ENCODE data around the gene OLFM4. TPM values are rescaled to one million over a fixed set of nuclear protein-coding genes. Genes with fewer than 3 reads are reported as not detected.

Gene OLFM4
- total RNA-seq, 4 donors from 2014 or later = 0.29 to 0.83 TPM; not detected in 2

- no peaks in the 10 kb centered on the region for H3K36me3 ChIP-seq
- no peak for TF ChIP-seq POLR2A (IDR thresholded peaks at IDR 0.05)
- TF ChIP-seq POLR2AphosphoS5 (IDR thresholded peaks at IDR 0.05) = no peak
- no peak for TF ChIP-seq EP300 (IDR thresholded peaks at IDR 0.05)
- TF ChIP-seq CTCF (IDR thresholded peaks at IDR 0.05) = no peak
- no peak for DNase-seq (ENCODE audit: low spot score in 2 of 2)
- 86% methylated on average over 3 of the region's 3 CpGs for WGBS
- no peaks in the 10 kb centered on the region for H3K9me3 ChIP-seq
- H3K4me3 ChIP-seq = no peak overlapping the region
- no peak overlapping the region for H3K27ac ChIP-seq
- no peaks in the 10 kb centered on the region for H3K4me1 ChIP-seq
- no peaks in the 10 kb centered on the region for H3K27me3 ChIP-seq
Measured at GRCh38 chr13:53041968-53042516, 13.4 kb downstream of the OLFM4 start.

DNA sequence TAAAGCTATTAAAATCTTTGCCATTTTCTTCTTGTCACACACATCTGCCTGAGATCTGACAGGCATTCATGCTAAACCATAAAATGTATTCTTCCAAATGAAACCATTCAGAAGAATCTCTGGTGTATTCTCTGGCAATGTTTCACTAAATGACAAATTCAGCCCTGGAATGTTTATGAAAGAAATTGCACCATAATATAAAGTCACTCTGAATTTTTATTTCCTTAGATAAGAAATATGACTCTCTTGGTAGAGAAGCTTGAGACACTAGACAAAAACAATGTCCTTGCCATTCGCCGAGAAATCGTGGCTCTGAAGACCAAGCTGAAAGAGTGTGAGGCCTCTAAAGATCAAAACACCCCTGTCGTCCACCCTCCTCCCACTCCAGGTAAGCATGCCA lies 14.3 kb downstream of the OLFM4 start:
- no peak for DNase-seq (ENCODE audit: low spot score in 2 of 2)
- no peaks in the 10 kb centered on the region for H3K9me3 ChIP-seq
- no peak overlapping the region for H3K4me3 ChIP-seq
- H3K27me3 ChIP-seq = no peaks in the 10 kb centered on the region
- H3K36me3 ChIP-seq = no peaks in the 10 kb centered on the region
- no peak overlapping the region for H3K27ac ChIP-seq
- TF ChIP-seq POLR2AphosphoS5 (IDR thresholded peaks at IDR 0.05) (no peak), CTCF (IDR thresholded peaks at IDR 0.05) (no peak), EP300 (IDR thresholded peaks at IDR 0.05) (no peak), POLR2A (IDR thresholded peaks at IDR 0.05) (no peak)
- H3K4me1 ChIP-seq = no peaks in the 10 kb centered on the region
- WGBS = 65% methylated on average over 4 of the region's 4 CpGs

GRCh38 chr13:53043398-53043797 lies 14.8 kb downstream of the OLFM4 start:
- WGBS = 51% methylated on average over 2 of the region's 2 CpGs
- H3K4me3 ChIP-seq = no peak overlapping the region
- H3K27ac ChIP-seq = no peak overlapping the region
- H3K4me1 ChIP-seq = no peaks in the 10 kb centered on the region
- no peak for DNase-seq (ENCODE audit: low spot score in 2 of 2)
- no peaks in the 10 kb centered on the region for H3K27me3 ChIP-seq
- H3K9me3 ChIP-seq = no peaks in the 10 kb centered on the region
- no peaks in the 10 kb centered on the region for H3K36me3 ChIP-seq
- TF ChIP-seq POLR2AphosphoS5 (IDR thresholded peaks at IDR 0.05) (no peak), CTCF (IDR thresholded peaks at IDR 0.05) (no peak), POLR2A (IDR thresholded peaks at IDR 0.05) (no peak), EP300 (IDR thresholded peaks at IDR 0.05) (no peak)

DNA sequence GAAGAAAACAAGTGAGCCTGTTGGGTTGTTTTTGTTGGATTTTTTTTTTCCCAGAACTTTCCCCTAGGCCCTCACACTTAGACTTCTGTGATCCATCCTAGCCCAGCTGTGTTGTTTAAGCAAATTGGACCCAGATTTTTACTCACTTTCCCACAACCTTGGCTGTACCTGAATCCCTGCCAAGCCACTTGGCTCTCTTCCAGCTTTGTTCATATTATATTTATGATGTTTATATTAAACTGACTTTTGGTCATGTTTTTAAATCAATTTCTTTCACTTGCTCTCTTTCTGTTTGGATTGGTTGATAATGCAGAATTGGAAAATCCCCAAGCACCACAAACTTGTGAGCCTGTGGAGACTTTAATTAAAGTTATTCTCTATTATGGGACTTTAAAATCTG lies 16.6 kb downstream of the OLFM4 start:
- no peaks in the 10 kb centered on the region for H3K36me3 ChIP-seq
- no peaks in the 10 kb centered on the region for H3K4me1 ChIP-seq
- H3K27ac ChIP-seq = no peak overlapping the region
- H3K4me3 ChIP-seq = no peak overlapping the region
- H3K27me3 ChIP-seq = no peaks in the 10 kb centered on the region
- no peaks in the 10 kb centered on the region for H3K9me3 ChIP-seq
- no peak for DNase-seq (ENCODE audit: low spot score in 2 of 2)
- TF ChIP-seq CTCF (IDR thresholded peaks at IDR 0.05) (no peak), EP300 (IDR thresholded peaks at IDR 0.05) (no peak), POLR2AphosphoS5 (IDR thresholded peaks at IDR 0.05) (no peak), POLR2A (IDR thresholded peaks at IDR 0.05) (no peak)

- WGBS = 87% methylated on average over 4 of the region's 4 CpGs
- H3K4me1 ChIP-seq = no peaks in the 10 kb centered on the region
- H3K4me3 ChIP-seq = no peak overlapping the region
- H3K27ac ChIP-seq = no peak overlapping the region
- H3K36me3 ChIP-seq = no peaks in the 10 kb centered on the region
- no peaks in the 10 kb centered on the region for H3K9me3 ChIP-seq
- DNase-seq (ENCODE audit: low spot score in 2 of 2) = no peak
- TF ChIP-seq POLR2A (IDR thresholded peaks at IDR 0.05) (no peak), EP300 (IDR thresholded peaks at IDR 0.05) (no peak), CTCF (IDR thresholded peaks at IDR 0.05) (no peak), POLR2AphosphoS5 (IDR thresholded peaks at IDR 0.05) (no peak)
- H3K27me3 ChIP-seq = no peaks in the 10 kb centered on the region
Measured at GRCh38 chr13:53048880-53049279, 20.3 kb downstream of the OLFM4 start.
